HEK293 (cell line): ENCODE data around the gene POGZ.

Experiments
- CTCF ChIA-PET: fragments of 350-600 bp; formaldehyde crosslinking; extraction: SDS; loops from one replicate; lab custom pipeline; 2021; ENCODE audit warnings: antibody characterized with exemption; lab: Yijun Ruan, JAX
- POLR2A ChIA-PET: fragments of 300-600 bp; formaldehyde crosslinking; extraction: SDS; loops from one replicate; lab custom pipeline; 2020; ENCODE audit warnings: antibody characterized with exemption, inconsistent platforms; lab: Yijun Ruan, JAX
- H3K27ac ChIP-seq: fragments of 200-500 bp; sonication (Bioruptor generic); 2 replicates; pipeline ENCODE4 v1.5.1; 2014; ENCODE audit warnings: low read depth, low read length, control low read depth, inconsistent platforms; ENCODE audit errors: extremely low read depth
- H3K36me3 ChIP-seq, 2 experiments: fragments of 200-500 bp in 1 of 2; sonication (Bioruptor generic) in 1 of 2; 1 replicate in 1 of 2; 2 replicates in 1 of 2; pipeline ENCODE4 v1.5.1; 2014 to 2017; ENCODE audit warnings: inconsistent platforms in 2 of 2, low read length in 2 of 2; ENCODE audit not compliant: control insufficient read depth in 2 of 2, insufficient read depth in 1 of 2
- H3K4me1 ChIP-seq: fragments of 200-500 bp; sonication (Bioruptor generic); 2 replicates; pipeline ENCODE4 v1.5.1; 2014; ENCODE audit warnings: mild to moderate bottlenecking, low read length, inconsistent platforms; ENCODE audit not compliant: control insufficient read depth, insufficient read depth
- H3K4me3 ChIP-seq: 2 replicates; pipeline ENCODE4 v1.5.1; 2011; ENCODE audit warnings: low read depth, mild to moderate bottlenecking, control low read depth, low read length, moderate library complexity
- H3K9me3 ChIP-seq: fragments of 200-500 bp; sonication (Bioruptor generic); 2 replicates; pipeline ENCODE4 v1.5.1; 2014; ENCODE audit warnings: low read depth, low read length, inconsistent platforms; ENCODE audit not compliant: control insufficient read depth, insufficient read depth
- KLF7 ChIP-seq: fragments of 450-650 bp; formaldehyde crosslinking; IDR thresholded peaks from 2 replicates; pipeline ENCODE4 v1.5.1; 2016; ENCODE audit warnings: missing biosample characterization, missing genetic modification characterization, borderline replicate concordance
- PRDM1 ChIP-seq: fragments of 450-650 bp; formaldehyde crosslinking; IDR thresholded peaks from 2 replicates; pipeline ENCODE4; 2016; ENCODE audit warnings: missing biosample characterization, missing genetic modification characterization
- REPIN1 ChIP-seq: fragments of 450-650 bp; formaldehyde crosslinking; IDR thresholded peaks from 2 replicates; pipeline ENCODE4 v1.5.1; 2017; ENCODE audit warnings: missing biosample characterization, missing genetic modification characterization, low read depth
- ZNF138 ChIP-seq: fragments of 450-650 bp; formaldehyde crosslinking; IDR thresholded peaks from 2 replicates; pipeline ENCODE4 v1.5.1; 2016; ENCODE audit warnings: missing biosample characterization, missing genetic modification characterization, borderline replicate concordance
- ZNF169 ChIP-seq: fragments of 450-650 bp; formaldehyde crosslinking; IDR thresholded peaks from 2 replicates; pipeline ENCODE4 v1.5.1; 2016; ENCODE audit warnings: missing biosample characterization, missing genetic modification characterization
- ZNF175 ChIP-seq: fragments of 450-650 bp; formaldehyde crosslinking; IDR thresholded peaks from 2 replicates; pipeline ENCODE4 v1.5.1; 2016; ENCODE audit warnings: missing biosample characterization, missing genetic modification characterization
- ZNF24 ChIP-seq: fragments of 450-650 bp; formaldehyde crosslinking; IDR thresholded peaks from 2 replicates; pipeline ENCODE4 v1.5.1; 2016; ENCODE audit warnings: missing biosample characterization, missing genetic modification characterization
- ZNF366 ChIP-seq: fragments of 450-650 bp; formaldehyde crosslinking; conservative IDR thresholded peaks from 2 replicates; pipeline ENCODE4 v1.5.1; 2016; ENCODE audit warnings: missing biosample characterization, missing genetic modification characterization
- ZNF830 ChIP-seq: fragments of 450-650 bp; IDR thresholded peaks from 2 replicates; pipeline ENCODE4 v1.5.0; 2018; ENCODE audit warnings: missing biosample characterization, missing genetic modification characterization, low read depth, mild to moderate bottlenecking, moderate library complexity
- TF ChIP-seq, protein P1 (sequence below): fragments of 450-650 bp; formaldehyde crosslinking; IDR thresholded peaks from 2 replicates; pipeline ENCODE4 v1.5.1; 2017; ENCODE audit warnings: missing biosample characterization, missing genetic modification characterization
- TF ChIP-seq, protein P2 (sequence below): fragments of 450-650 bp; formaldehyde crosslinking; IDR thresholded peaks from 2 replicates; pipeline ENCODE4 v1.5.1; 2016; ENCODE audit warnings: missing biosample characterization, missing genetic modification characterization, borderline replicate concordance
- TF ChIP-seq, protein P3 (sequence below): fragments of 450-650 bp; IDR thresholded peaks from 2 replicates; pipeline ENCODE4 v1.5.1; 2018; ENCODE audit warnings: missing biosample characterization, mild to moderate bottlenecking, missing genetic modification characterization
- TF ChIP-seq, protein P4 (sequence below): fragments of 450-650 bp; formaldehyde crosslinking; IDR thresholded peaks from 2 replicates; pipeline ENCODE4 v1.5.1; 2016; ENCODE audit warnings: missing biosample characterization, missing genetic modification characterization
- TF ChIP-seq, protein P5 (sequence below): fragments of 450-650 bp; formaldehyde crosslinking; IDR thresholded peaks from 2 replicates; pipeline ENCODE4 v1.5.1; 2016; ENCODE audit warnings: missing biosample characterization, missing genetic modification characterization
- TF ChIP-seq, protein P6 (sequence below): fragments of 450-650 bp; formaldehyde crosslinking; IDR thresholded peaks from 2 replicates; pipeline ENCODE4 v1.5.1; 2016; ENCODE audit warnings: missing biosample characterization, missing genetic modification characterization

The POGZ gene

DNA sequence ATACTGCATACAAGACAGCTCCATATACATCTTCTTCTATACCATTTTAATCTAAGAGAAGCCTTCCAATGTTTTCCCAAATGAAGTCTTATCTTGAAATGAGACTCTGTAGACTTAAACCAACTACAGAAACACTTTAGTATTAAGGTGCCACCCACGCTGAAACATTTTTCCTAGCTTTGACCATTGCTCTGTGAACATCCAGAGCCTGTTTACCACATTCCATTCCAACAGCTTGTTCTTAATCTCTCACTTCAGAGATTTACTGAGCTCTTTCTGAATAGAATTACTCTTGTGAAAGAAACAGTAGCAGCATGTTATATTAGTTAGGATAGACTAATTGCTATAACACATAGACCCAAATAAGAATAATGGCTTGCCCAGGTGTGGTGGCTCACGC is 19.6 kb upstream of the POGZ start (continued):
- no peak for TF ChIP-seq ZNF138 (tag by site-specific recombination)
- TF ChIP-seq ZNF169 (tag by site-specific recombination), result no peak

DNA sequence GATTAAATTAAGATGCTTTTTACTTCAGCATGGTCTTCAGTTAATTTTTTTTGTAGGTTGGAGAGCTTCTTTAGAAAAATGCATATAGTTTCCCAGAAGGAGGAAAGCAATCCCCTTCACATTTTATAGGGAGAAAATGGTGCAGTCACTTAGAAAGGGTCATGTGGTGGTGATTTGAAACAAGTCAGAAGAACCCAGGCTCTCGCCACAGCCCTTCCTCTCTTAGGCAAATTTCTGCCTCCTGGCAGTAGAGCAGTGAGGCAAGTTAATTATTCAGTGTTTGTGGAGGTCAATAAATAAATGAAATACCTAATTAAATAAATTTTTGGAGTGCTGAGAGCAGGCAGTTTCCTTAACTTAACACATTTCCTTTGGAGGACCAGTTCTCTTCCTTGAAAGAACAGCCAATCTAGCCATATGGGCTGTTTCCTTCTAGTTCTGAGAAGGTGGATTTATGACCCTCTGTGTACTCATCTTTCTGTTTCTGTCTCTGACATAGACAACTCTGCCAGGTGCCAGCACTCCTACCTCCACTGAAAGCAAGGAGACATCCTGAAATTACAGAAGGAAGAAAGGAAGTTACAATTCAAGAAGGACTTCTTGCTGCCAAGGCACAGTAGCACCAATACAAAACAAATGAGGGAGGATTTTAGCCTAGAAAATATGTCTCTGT is 19.0 kb upstream of the POGZ start:
- ChIA-PET CTCF (interaction anchor here (0.7 to 1.4 kb wide), 2 partner anchors 11 to 358 kb away, joined by 3 to 6 read pairs; no protein-coding TSS in a partner anchor), POLR2A (interaction anchor here (1.3 kb wide), 1 partner anchor 33 kb away, joined by 6 read pairs; the partner anchor contains the start of gene CGN)
- H3K36me3 ChIP-seq, result no peaks in the 10 kb centered on the region
- no peaks in the 10 kb centered on the region for H3K4me1 ChIP-seq
- TF ChIP-seq, protein P1, sequence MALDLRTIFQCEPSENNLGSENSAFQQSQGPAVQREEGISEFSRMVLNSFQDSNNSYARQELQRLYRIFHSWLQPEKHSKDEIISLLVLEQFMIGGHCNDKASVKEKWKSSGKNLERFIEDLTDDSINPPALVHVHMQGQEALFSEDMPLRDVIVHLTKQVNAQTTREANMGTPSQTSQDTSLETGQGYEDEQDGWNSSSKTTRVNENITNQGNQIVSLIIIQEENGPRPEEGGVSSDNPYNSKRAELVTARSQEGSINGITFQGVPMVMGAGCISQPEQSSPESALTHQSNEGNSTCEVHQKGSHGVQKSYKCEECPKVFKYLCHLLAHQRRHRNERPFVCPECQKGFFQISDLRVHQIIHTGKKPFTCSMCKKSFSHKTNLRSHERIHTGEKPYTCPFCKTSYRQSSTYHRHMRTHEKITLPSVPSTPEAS, result no peak
- TF ChIP-seq, protein P2, sequence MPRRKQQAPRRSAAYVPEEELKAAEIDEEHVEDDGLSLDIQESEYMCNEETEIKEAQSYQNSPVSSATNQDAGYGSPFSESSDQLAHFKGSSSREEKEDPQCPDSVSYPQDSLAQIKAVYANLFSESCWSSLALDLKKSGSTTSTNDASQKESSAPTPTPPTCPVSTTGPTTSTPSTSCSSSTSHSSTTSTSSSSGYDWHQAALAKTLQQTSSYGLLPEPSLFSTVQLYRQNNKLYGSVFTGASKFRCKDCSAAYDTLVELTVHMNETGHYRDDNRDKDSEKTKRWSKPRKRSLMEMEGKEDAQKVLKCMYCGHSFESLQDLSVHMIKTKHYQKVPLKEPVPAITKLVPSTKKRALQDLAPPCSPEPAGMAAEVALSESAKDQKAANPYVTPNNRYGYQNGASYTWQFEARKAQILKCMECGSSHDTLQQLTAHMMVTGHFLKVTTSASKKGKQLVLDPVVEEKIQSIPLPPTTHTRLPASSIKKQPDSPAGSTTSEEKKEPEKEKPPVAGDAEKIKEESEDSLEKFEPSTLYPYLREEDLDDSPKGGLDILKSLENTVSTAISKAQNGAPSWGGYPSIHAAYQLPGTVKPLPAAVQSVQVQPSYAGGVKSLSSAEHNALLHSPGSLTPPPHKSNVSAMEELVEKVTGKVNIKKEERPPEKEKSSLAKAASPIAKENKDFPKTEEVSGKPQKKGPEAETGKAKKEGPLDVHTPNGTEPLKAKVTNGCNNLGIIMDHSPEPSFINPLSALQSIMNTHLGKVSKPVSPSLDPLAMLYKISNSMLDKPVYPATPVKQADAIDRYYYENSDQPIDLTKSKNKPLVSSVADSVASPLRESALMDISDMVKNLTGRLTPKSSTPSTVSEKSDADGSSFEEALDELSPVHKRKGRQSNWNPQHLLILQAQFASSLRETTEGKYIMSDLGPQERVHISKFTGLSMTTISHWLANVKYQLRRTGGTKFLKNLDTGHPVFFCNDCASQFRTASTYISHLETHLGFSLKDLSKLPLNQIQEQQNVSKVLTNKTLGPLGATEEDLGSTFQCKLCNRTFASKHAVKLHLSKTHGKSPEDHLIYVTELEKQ (tag by site-specific recombination), result no peak
- TF ChIP-seq, protein P3, sequence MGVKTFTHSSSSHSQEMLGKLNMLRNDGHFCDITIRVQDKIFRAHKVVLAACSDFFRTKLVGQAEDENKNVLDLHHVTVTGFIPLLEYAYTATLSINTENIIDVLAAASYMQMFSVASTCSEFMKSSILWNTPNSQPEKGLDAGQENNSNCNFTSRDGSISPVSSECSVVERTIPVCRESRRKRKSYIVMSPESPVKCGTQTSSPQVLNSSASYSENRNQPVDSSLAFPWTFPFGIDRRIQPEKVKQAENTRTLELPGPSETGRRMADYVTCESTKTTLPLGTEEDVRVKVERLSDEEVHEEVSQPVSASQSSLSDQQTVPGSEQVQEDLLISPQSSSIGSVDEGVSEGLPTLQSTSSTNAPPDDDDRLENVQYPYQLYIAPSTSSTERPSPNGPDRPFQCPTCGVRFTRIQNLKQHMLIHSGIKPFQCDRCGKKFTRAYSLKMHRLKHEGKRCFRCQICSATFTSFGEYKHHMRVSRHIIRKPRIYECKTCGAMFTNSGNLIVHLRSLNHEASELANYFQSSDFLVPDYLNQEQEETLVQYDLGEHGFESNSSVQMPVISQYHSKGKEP (tag by site-specific recombination), result no peak
- TF ChIP-seq KLF7 (tag by site-specific recombination) (no peak), ZNF830 (no peak), ZNF175 (no peak), ZNF24 (no peak), REPIN1 (no peak)
- TF ChIP-seq, protein P4, sequence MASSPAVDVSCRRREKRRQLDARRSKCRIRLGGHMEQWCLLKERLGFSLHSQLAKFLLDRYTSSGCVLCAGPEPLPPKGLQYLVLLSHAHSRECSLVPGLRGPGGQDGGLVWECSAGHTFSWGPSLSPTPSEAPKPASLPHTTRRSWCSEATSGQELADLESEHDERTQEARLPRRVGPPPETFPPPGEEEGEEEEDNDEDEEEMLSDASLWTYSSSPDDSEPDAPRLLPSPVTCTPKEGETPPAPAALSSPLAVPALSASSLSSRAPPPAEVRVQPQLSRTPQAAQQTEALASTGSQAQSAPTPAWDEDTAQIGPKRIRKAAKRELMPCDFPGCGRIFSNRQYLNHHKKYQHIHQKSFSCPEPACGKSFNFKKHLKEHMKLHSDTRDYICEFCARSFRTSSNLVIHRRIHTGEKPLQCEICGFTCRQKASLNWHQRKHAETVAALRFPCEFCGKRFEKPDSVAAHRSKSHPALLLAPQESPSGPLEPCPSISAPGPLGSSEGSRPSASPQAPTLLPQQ (tag by site-specific recombination), result no peak
- TF ChIP-seq, all 188 proteins: peak for 0
- Histone ChIP-seq H3K27ac (no peak overlapping the region), H3K4me3 (no peak overlapping the region), H3K9me3 (no peaks in the 10 kb centered on the region)

DNA sequence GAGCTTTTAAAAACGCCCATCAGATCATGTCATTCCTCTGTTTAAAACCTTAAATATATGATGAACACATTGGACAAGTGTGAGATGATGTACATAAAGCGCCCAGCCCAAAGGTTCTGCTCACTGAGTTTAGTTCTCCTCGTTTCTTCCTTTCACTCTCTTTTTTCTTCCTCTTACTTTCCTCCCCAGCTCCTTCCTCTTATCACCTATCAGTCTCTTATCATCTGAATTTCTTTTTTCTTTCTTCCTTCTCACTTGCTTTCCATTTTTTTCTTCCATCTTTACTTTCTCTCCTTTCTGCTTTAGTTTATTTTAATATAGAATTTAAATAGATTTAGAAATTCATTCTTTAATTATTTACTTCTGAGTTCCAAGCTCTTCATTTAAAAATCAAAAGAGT is 17.8 kb upstream of the POGZ start:
- Histone ChIP-seq H3K4me3 (no peak overlapping the region), H3K36me3 (no peaks in the 10 kb centered on the region), H3K27ac (no peak overlapping the region), H3K9me3 (no peaks in the 10 kb centered on the region), H3K4me1 (no peaks in the 10 kb centered on the region)
- TF ChIP-seq ZNF366 (tag by site-specific recombination), result peak; percentile 52; the same call in 1 of the 2 replicates
- TF ChIP-seq, protein P5, sequence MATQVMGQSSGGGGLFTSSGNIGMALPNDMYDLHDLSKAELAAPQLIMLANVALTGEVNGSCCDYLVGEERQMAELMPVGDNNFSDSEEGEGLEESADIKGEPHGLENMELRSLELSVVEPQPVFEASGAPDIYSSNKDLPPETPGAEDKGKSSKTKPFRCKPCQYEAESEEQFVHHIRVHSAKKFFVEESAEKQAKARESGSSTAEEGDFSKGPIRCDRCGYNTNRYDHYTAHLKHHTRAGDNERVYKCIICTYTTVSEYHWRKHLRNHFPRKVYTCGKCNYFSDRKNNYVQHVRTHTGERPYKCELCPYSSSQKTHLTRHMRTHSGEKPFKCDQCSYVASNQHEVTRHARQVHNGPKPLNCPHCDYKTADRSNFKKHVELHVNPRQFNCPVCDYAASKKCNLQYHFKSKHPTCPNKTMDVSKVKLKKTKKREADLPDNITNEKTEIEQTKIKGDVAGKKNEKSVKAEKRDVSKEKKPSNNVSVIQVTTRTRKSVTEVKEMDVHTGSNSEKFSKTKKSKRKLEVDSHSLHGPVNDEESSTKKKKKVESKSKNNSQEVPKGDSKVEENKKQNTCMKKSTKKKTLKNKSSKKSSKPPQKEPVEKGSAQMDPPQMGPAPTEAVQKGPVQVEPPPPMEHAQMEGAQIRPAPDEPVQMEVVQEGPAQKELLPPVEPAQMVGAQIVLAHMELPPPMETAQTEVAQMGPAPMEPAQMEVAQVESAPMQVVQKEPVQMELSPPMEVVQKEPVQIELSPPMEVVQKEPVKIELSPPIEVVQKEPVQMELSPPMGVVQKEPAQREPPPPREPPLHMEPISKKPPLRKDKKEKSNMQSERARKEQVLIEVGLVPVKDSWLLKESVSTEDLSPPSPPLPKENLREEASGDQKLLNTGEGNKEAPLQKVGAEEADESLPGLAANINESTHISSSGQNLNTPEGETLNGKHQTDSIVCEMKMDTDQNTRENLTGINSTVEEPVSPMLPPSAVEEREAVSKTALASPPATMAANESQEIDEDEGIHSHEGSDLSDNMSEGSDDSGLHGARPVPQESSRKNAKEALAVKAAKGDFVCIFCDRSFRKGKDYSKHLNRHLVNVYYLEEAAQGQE (tag by site-specific recombination), result no peak
- TF ChIP-seq, protein P6, sequence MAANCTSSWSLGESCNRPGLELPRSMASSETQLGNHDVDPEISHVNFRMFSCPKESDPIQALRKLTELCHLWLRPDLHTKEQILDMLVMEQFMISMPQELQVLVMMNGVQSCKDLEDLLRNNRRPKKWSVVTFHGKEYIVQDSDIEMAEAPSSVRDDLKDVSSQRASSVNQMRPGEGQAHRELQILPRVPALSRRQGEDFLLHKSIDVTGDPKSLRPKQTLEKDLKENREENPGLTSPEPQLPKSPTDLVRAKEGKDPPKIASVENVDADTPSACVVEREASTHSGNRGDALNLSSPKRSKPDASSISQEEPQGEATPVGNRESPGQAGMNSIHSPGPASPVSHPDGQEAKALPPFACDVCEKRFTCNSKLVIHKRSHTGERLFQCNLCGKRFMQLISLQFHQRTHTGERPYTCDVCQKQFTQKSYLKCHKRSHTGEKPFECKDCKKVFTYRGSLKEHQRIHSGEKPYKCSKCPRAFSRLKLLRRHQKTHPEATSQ (tag by site-specific recombination), result no peak
- peak; percentile 96 for TF ChIP-seq PRDM1 (tag by site-specific recombination)
- ChIA-PET CTCF (interaction anchor here (0.7 to 1.4 kb wide), 2 partner anchors 12 to 116 kb away, joined by 3 to 6 read pairs; no protein-coding TSS in a partner anchor), POLR2A (interaction anchor here (2.5 kb wide), 1 partner anchor 18 kb away, joined by 8 read pairs; the partner anchor contains the start of gene POGZ)
